D341Med (cell line): ENCODE results near the gene CELA3A.

Experiments used
- DNase-seq: peaks from one replicate; pipeline ENCODE4 v3.0.0; 2012; ENCODE audit warnings: low spot score

CELA3A gene

DNA sequence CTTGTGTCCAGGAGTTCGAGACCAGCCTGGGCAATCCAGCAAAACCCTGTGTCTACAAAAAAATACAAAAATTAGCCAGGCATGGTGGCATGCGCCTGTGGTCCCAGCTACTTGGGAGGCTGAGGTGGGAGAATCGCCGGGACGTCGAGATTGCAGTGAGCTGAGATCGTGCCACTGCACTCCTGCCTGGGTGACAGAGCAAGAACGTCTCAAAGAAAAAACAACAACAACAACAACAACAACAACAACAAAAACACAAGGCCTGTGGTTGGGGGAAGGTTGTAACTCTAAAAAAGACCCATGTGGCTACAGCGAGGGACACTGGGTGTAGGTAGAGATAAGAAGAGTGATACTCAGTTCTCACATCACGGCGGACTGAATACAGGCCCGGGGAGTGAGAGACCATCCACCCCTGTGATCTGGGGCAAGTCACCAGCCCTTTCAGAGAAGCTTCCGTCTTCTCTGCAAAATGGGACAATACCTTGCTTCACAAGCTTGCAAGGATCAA, 50.2 kb downstream of the CELA3A start:
- no peak for DNase-seq

DNA sequence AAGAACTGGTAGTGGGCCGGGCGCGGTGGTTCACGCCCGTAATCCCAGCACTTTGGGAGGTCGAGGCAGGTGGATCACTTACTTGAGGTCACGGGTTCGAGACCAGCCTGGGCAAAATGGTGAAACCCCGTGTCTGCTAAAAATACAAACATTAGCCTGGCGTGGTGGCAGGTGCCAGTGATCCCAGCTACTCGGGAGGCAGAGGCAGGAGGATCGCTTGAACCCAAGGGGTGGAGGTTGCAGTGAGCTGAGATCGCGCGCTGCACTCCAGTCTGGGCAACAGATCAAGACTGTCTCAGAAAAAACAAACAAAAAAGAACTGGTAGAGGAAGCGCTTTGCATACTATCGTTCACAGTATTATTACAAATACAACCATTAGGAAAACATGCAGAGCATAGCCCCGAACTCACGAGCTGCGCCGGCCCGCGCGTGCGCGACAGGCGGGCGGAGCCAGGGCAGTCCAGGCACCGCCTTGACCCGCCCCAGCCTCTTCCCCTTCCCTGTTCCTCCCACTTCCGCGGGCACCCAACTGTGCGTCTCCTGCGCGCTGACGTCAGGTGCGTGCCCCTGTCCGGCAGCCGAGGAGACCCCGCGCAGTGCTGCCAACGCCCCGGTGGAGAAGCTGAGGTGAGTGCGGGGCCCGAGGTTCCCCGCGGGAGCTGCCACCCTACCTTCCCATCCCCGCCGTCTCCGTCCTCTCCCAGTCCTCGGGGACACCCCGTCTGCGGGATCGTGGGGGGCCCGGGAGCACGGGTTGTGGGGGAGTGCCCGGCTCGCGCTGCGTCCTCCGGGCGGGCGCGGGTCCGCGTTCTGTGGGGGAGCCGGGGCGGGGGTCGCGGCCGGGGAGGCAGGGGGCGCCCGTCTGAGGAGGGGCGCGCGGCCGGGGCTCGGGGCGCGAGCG, 50.9 kb downstream of the CELA3A start, which contains the start of gene CDC42:
CDC42 (plus strand) TSS at position 595 of the 902 bp plus-strand sequence. CDS start 25,770 bp downstream, outside the sequence.
- peak; percentile 97 for DNase-seq

DNA sequence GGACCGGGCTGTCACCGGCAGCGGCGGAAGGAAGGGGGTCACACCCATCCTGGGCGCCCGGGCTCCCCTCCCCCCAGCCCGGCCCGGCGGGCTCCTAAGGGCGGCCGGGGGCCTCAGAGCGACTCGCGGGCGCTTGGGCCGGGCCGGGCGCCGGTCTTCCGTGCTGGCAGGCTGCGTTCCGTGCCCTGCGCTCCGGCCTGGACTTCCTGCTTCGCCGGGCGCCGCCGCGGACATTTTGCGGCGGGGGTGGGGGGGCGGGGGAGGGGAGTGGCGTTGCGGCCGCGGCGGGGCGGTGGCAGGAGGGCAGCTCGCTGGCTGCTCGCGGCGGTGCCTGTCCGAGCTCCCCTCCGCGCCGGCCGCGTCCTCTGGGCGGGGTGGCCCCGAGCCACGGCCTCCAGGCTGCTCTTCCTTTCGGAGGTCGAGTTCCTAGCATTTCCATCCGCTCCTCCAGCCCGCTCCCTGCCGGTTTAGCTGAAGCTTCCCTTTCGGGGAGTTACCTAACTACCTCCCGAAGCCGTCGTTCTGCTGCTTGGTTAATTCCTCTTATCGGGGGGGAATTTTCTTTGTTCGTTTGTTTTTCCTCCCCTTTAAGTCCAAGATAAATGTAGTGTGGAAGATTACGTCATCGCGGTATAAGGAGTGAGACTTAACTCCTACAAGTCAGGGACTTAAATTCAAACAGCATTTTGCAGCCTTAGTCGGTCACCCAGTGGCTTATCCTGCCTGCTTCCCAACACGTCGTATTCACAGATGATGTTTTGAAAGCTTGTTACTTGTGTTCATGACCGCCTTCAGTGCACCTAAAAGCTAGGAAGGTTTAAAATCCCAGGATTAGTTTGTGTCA, 51.8 kb downstream of the CELA3A start:
- DNase-seq: peak; percentile 78

DNA sequence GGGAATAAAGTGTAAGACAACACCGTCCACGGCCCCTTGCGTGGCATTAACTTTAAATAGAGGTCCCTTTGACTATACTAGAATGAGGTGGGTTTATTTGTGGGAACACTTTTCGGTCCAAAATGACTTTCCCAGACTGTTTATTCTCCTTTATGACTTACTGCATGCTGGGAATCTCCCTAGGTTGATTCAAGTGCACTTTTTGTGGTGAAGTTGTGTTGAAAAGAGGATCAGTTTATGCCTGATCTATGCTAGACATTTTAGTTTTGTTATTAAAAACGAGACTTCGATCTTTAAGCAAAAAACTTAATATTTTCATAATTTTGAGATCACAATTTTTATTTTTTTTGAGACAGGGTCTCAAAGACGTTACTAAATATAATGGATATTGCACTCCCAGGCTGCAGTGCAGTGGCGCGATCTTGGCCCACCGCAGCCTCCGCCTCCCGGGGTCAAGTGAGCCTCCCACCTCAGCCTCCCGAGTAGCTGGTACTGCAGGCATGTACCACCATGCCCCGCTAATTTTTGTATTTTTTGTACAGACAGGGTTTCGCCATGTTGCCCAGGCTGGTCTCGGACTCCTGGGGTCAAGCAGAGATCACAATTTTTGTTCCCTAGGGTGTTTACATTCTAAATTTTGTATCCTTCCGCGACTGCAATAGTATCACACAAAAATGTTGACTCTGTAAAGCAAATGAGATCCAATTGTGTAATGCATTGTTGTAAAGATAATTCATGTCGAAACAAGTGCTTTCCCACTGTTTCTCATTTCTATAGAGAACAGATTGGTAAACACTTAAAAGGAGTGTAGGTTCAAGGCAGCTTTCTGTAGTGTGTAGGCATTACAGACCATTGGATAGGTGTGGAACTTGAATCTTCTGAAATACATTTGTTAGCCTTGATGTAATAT, 52.7 kb downstream of the CELA3A start:
- DNase-seq: no peak

DNA sequence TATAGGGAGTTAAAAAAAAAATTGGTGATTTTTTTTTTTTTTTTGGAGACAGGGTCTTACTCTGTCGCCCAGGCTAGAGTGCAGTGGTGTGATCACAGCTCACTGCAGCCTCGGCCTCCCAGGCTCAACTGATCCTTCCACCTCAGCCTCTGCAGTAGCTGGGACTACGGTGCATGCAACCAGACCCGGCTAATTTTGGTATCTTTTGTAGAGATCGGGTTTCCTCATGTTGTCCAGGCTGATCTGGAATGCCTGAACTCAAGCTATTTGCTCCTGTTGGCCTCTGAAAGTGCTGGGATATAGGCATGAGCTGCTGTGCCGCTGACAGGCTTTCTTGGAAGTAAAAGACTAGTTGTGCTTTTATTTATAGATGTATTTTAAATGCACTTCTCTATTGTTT, 54.0 kb downstream of the CELA3A start:
- DNase-seq: no peak

DNA sequence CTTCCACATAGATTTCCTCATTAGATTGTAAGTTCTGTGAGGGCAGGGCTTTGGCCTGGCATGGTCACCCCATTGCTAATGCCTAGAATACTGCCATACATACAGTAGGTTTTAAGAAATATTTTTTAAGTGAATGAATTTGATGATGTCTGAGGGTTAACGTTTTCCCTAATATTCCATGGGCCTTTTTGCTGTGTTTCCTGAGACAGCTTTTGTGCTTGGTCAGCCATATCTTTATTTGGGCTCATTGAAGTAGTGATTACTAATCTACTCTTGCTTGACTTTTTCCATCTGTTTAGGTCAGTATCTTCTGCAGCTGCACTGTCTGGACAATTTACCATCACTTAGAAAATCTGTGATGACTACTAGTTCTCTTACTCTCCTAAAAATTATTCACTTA, 54.6 kb downstream of the CELA3A start:
- DNase-seq: no peak

DNA sequence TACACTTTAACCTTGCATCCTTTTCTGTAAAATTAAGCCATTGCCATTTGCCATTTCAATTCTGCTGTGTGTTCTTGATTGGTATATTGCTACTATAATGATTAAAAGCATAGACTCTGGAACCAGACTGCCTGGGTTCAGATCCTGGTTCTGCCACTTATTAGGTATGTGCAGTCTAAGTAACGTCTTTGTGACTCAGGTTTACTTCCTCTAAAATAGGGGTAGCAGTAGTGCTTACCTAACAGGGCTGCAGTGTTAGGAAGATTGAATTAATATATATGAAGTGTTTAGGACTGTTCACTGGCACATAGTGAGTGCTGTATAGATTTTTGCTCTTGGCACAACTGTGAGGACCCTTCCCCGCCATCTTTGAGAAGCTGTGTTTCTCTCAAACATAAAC, 55.5 kb downstream of the CELA3A start:
- no peak for DNase-seq

DNA sequence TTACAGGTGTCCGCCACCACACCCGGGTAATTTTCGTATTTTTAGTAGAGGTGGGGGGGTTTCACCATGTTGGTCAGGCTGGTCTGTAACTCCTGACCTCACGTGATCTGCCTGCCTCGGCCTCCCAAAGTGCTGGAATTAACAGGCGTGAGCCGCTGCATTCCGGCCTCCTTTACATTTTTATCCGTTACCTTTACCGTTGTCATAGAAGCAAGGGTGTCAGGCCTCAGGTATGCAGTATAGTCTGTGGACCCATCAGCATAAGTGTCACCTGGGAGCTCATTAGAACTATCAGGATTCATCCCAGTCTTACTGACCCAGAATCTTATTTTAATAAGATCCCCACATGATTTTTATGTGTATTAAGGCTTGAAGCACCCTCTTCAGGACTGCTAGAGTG, 56.4 kb downstream of the CELA3A start:
- DNase-seq: no peak
